ENCODE measurements around the gene MEGF11.

DNA sequence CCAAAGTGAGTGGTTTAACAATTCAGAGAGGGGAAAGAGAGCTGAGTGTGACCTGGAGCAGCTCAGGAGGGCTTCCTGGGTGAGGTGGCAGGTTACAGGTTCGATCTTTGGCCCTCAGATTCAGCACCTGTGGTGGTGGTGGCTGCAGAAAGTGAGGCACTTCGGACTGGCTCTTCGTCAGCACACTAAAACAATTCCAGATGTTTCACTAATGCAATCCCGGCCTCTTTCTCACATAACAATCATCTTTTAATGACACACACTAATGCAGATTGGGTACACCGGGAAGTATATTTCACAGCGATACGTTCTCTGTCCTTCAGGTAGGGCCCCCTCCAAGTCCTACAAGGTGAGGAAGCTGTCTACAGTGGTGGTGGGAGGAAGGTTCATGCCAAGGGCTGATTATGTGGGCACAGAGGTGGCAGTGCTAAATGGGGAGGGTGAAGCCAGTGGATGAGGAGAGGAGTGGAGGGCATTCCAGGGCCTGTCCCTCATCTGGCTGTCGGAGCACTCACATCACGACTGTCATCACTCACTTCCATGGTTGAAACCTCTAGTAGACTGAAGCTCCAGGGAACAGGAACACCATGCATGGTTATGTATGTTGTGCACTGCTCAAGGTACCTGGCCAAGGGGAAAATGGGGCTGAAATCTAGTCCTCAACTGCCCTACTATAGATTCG is 213.2 kb downstream of the MEGF11 start:
- TF ChIP-seq PPARA (CRISPR knock-in tag; IDR thresholded peaks at IDR 0.05; ENCODE audit: borderline replicate concordance): no peak
- TF ChIP-seq TOX (CRISPR knock-in tag; IDR thresholded peaks at IDR 0.05; ENCODE audit: borderline replicate concordance): no peak
